ENCODE results near the gene RALGPS1.

- TF ChIP-seq CTCF (IDR thresholded peaks at IDR 0.05), result no peak
- no peak for TF ChIP-seq POLR2A (IDR thresholded peaks at IDR 0.05; ENCODE audit: low read length)
- TF ChIP-seq EHMT2 (IDR thresholded peaks at IDR 0.05; ENCODE audit: low read depth), result no peak
- no peak for TF ChIP-seq MAZ (IDR thresholded peaks at IDR 0.05; ENCODE audit: borderline replicate concordance, low read depth, low read length)
- no peak for TF ChIP-seq ATOH8 (CRISPR knock-in tag; IDR thresholded peaks at IDR 0.05; ENCODE audit: low read depth)
- TF ChIP-seq MAX (IDR thresholded peaks at IDR 0.05), result no peak
- TF ChIP-seq ZFP36 (IDR thresholded peaks at IDR 0.05; ENCODE audit: borderline replicate concordance, partially characterized antibody), result no peak
- TF ChIP-seq PBX3 (IDR thresholded peaks at IDR 0.05), result no peak
- TF ChIP-seq RFX5 (IDR thresholded peaks at IDR 0.05), result no peak
- TF ChIP-seq USF2 (IDR thresholded peaks at IDR 0.05), result no peak
- TF ChIP-seq MAFK (IDR thresholded peaks at IDR 0.05; ENCODE audit: partially characterized antibody), result no peak
- no peak for TF ChIP-seq MYC (IDR thresholded peaks at IDR 0.05; ENCODE audit: borderline replicate concordance, low read length)
- TF ChIP-seq CHD4 (IDR thresholded peaks at IDR 0.05; ENCODE audit: borderline replicate concordance), result no peak
Observed at GRCh38 chr9:127206666-127207065, 292.1 kb downstream of the RALGPS1 start.

Data from A549 (cell line).